Activated naive CD4-positive, alpha-beta T cell treated with anti-CD3 and anti-CD28 coated beads, Interleukin-2, amount 10 ng/mL, durations not matched to agents 7 days and 5 days (primary cell): ENCODE data around the gene UBL7.

ENCODE experiments used
- CTCF ChIA-PET: fragments of 350-600 bp; sonication (Branson Sonifier 250); formaldehyde crosslinking; loops from one replicate; lab custom pipeline; 2021; ENCODE audit warnings: antibody characterized with exemption; lab: Charles Lee
- DNase-seq: peaks from one replicate; pipeline ENCODE4 v3.0.0-alpha.2; 2020
- H3K27ac Mint-ChIP-seq: one replicate; pipeline ENCODE4 v1.8.0; 2021; ENCODE audit warnings: mild to moderate bottlenecking, moderate library complexity, mixed read lengths
- H3K27me3 Mint-ChIP-seq: one replicate; pipeline ENCODE4 v1.8.0; 2021; ENCODE audit warnings: mild to moderate bottlenecking, mixed read lengths
- H3K36me3 Mint-ChIP-seq: one replicate; pipeline ENCODE4 v1.8.0; 2021; ENCODE audit warnings: mixed read lengths
- H3K4me1 Mint-ChIP-seq: one replicate; pipeline ENCODE4 v1.8.0; 2021; ENCODE audit warnings: mixed read lengths
- H3K4me3 Mint-ChIP-seq: one replicate; pipeline ENCODE4 v1.8.0; 2021; ENCODE audit warnings: mild to moderate bottlenecking, moderate library complexity, mixed read lengths
- H3K9me3 Mint-ChIP-seq: one replicate; pipeline ENCODE4 v1.8.0; 2021; ENCODE audit warnings: mixed read lengths

UBL7 gene

DNA sequence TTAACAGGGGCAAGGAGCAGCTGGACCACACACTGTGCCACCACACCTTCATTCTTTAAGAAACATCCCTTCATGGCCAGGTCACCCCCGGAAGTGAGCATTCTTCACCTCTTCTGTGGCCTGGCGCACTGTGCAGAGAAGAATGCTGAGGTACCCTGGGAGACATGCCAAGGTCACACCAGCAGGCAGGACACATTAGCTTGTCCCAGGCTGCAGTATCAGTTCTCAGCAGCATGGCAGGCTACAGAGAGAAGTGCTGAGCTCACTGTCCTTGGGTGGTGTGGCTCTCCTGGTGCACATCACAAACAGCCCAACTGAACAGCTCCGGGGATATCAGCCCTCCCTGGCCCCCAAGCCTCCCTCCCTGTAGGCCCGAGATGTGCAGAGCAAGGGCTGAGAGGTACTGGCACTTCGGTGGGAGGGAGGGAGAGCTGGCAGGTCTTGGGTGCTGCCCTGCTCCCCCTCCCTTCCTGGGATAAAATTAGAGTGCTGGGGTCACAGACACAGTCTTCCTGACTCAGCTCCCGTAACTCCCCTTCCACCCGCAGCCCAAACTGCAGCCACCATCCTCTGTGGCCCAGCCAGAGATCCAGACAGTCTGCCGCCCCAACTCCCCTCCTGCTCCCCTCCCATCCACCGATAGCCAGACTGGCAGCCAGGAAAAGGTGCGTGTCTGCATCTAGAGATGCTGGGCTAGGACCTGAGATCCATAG is 40.6 kb downstream of the UBL7 start:
- Mint-ChIP-seq H3K4me3 (no peak overlapping the region), H3K27me3 (no peaks in the 10 kb centered on the region), H3K27ac (no peak overlapping the region), H3K36me3 (peaks cover 2% of the 10 kb centered on the region), H3K9me3 (no peaks in the 10 kb centered on the region), H3K4me1 (peaks cover 16% of the 10 kb centered on the region)
- CTCF ChIA-PET = interaction anchor here (0.9 kb wide), 1 partner anchor 38 kb away, joined by 4 read pairs; no protein-coding TSS in a partner anchor
- DNase-seq = no peak

DNA sequence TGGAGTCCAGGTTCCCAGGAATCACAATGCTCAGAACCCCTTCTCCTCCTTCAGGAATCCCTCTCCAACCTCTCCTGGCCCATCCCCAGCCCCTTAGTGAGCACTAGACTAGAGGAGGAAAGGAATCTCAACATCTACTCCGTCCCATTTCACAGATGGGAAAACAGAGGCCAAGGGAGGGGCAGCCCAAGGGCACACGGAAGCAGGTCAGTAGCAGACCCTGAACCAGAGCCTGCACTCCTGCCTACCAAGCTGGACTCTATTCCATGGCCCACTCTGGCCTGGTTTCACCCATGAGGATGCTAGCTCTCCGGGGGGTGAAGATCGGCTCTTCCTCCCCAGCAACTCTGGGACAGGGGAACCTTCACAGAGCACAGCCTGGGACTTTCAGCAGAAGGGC is 41.5 kb downstream of the UBL7 start:
- Mint-ChIP-seq H3K36me3 (peaks cover 2% of the 10 kb centered on the region), H3K4me3 (no peak overlapping the region), H3K27me3 (no peaks in the 10 kb centered on the region), H3K4me1 (peaks cover 25% of the 10 kb centered on the region), H3K9me3 (no peaks in the 10 kb centered on the region), H3K27ac (no peak overlapping the region)
- CTCF ChIA-PET = no interaction called here
- DNase-seq = no peak

DNA sequence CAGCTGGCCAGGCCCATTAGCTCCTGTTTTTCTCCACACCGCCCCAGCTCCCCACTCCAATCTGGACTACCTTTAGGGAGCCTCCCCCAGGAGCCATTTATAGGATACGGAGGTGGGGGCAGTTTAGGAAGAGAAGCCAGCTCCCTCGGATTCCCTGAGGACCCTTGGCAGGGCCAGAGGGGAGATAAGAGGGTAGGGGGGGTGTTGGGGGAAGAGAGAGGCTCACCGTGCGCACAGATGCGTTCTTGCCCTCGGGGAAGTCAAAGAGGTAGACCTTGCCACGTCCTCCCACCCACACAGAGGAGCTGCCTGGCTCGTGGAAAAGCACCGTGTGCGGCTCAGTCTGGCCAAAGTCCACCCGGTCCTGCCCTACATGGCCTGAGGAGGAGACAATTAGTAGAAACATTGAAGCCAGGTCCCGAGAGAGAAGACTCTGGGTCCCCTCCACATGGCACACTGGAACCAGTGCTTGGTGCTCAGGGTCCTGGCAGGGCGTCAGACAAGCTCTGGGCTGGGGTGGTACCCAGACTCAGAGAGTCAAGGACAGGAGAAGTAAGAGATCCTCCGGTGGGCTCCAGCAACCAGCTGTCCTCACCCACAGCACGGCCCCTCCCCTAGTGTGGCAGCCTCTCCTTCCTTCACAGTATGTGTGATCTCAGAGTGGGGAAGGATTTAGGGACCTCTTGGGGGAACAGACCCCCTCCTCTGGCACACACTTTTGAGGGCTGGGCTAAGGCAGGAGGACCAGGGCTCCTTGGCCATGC is 42.2 kb downstream of the UBL7 start:
- H3K27me3 Mint-ChIP-seq = no peaks in the 10 kb centered on the region
- H3K4me1 Mint-ChIP-seq = peaks cover 28% of the 10 kb centered on the region
- no peaks in the 10 kb centered on the region for H3K9me3 Mint-ChIP-seq
- no peak overlapping the region for H3K27ac Mint-ChIP-seq
- DNase-seq = no peak
- H3K36me3 Mint-ChIP-seq = peaks cover 2% of the 10 kb centered on the region
- no peak overlapping the region for H3K4me3 Mint-ChIP-seq
- CTCF ChIA-PET = no interaction called here

DNA sequence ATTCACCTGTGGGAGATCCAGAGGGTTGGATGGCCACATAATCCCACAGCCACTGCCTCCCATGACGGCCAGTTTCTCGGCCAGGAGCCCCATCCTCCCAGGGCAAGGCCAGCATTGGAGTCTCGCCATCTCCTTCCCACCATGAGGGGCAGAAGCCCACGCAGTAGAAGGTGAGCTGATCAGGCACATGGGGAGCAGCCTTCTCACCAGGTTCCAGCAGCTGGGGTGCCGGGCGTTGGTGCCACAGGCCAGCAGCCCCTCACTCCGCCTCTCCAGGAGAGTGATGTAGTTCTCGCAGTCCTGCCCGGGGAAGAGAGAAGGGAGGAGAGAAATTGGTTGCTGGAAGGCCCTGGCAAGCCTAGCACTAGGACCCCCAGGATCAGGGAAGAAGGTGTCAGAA is 43.3 kb downstream of the UBL7 start:
- peaks cover 31% of the 10 kb centered on the region for H3K4me1 Mint-ChIP-seq
- CTCF ChIA-PET = no interaction called here
- no peaks in the 10 kb centered on the region for H3K9me3 Mint-ChIP-seq
- DNase-seq = no peak
- no peaks in the 10 kb centered on the region for H3K27me3 Mint-ChIP-seq
- H3K27ac Mint-ChIP-seq = no peak overlapping the region
- H3K36me3 Mint-ChIP-seq = peaks cover 5% of the 10 kb centered on the region
- H3K4me3 Mint-ChIP-seq = no peak overlapping the region

DNA sequence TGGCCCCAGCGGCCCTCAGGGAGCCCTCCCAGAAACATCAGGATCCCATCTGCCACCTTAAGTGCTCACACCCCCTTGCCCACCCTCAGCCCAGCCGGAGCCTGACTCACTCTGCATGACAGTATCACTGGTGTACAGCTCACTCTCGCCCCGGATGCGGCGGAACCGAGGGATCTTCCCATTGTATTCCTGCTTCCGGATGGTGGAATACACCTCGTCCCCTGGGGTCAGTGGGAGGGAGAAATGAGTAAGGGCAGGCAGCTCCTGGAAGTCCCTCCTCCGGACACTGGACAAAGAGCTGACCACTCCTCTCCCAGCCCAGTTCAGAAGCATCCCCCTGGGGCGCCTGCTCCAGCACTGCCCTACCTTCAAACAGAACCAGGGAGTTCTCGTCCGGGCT is 43.7 kb downstream of the UBL7 start:
- Mint-ChIP-seq H3K27ac (no peak overlapping the region), H3K9me3 (no peaks in the 10 kb centered on the region), H3K36me3 (peaks cover 5% of the 10 kb centered on the region), H3K27me3 (no peaks in the 10 kb centered on the region), H3K4me3 (no peak overlapping the region), H3K4me1 (peaks cover 31% of the 10 kb centered on the region)
- CTCF ChIA-PET = no interaction called here
- DNase-seq = no peak

DNA sequence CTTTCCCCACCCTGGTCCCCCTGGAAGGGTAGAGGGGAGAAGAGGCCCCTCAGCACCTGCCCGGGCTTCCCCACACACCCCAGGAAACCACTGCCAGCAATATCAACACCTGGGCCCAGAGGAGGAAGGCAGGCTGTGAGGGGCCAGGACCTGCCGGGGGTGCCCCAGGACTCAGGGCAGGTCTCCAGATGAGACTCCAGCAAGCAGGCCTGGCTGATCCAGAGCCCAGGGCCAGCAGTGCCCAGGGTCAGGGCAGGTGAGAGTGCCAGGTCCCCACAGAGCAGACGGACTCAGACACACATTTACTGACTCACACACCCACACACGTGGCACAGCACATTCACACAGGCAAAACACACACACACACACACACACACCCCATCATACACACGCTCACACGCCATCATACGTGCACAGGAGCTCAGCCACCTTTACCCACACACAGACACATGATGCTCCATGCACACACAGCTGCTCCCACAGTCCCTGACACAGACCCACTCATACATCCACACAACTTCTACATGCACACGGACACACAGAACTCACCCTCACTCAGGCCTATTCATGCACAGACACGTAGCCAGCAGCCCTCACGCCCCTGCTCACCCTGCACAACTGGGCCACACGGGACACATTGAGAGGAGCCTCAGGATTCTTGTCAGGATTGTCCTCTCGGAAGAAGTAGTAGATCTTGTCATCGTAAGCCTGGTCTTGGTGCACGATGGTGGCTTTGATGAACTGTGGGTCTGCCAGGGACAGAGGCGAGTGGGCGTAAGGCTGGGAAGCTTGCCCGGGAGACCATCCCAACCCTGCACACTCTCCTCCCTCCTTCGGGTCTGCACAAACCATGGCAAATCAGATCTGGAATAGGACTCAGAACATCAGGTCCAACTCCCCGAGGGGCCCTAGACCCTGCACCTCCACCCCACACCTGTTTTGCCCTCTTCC is 44.7 kb downstream of the UBL7 start:
- CTCF ChIA-PET = no interaction called here
- H3K27ac Mint-ChIP-seq = no peak overlapping the region

DNA sequence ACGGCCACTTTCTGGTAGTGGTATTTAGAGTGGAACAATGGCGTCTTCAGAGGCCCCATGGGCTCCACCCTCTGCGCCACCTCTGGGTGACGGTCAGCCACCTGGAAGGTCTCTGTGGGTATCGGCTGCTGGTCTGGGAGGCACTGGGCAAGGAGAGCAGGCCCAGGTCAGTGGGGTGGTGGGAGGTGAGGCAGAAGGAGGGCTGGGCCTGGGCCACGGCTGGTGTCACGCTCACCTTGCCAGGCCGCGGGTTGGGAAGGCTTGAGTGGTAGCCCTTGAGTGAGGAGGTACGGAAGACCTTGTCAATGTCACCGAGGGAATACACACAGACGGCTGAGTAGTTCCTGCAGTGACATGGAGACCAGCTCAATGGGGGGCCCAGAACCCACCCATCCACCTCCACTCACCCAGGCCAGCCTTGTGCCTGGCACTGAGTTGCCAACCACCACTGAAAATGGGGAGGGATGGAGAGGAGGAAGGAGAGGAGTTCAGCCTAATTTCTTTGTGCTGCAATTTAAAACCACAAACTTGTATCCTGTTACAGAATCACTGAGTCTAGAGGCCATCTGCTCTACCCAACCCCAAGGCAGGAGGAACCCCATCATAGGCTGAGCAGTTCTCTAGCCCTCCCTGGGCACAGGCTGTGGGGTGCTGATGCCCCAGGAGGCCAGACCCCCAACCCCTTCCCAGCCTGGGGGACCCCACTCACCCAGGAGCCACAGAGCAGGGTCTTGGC is 46.2 kb downstream of the UBL7 start:
- Mint-ChIP-seq H3K9me3 (no peaks in the 10 kb centered on the region), H3K27me3 (no peaks in the 10 kb centered on the region), H3K27ac (peak overlapping the region; percentile 73), H3K4me1 (peaks cover 26% of the 10 kb centered on the region), H3K4me3 (no peak overlapping the region), H3K36me3 (peaks cover 5% of the 10 kb centered on the region)
- CTCF ChIA-PET = interaction anchor here (1.5 kb wide), 1 partner anchor 33 kb away, joined by 4 read pairs; no protein-coding TSS in a partner anchor
- DNase-seq = no peak

More for the DNA sequence above, 44.7 kb downstream of the UBL7 start:
- Mint-ChIP-seq H3K9me3 (no peaks in the 10 kb centered on the region), H3K27me3 (no peaks in the 10 kb centered on the region), H3K36me3 (peaks cover 5% of the 10 kb centered on the region), H3K4me1 (peaks cover 31% of the 10 kb centered on the region), H3K4me3 (no peak overlapping the region)
- no peak for DNase-seq

DNA sequence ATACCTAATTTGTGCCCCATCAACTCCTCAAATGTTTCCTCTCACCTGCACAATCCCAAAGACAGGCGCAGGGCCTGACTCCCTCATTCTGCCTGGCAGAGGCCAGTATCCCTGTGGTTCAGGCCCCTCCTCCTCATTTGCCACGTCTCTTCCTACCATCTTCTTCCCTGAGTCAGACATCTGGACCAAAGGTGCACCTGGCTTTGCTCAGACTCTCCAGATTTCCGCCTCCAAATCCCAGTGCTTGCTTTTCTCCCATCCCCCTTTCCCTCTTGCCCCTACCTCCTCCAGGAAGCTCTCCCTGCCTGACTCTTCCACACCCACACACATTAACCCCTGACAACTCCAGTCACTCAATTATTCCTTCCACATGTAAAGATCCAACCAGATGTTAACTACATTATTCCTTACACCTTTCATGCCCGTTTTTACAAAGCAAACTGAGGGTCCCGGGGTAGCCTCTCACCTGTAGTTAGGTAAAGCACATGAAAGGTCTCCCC is 46.8 kb downstream of the UBL7 start:
- H3K9me3 Mint-ChIP-seq = no peaks in the 10 kb centered on the region
- CTCF ChIA-PET = interaction anchor here (1.5 kb wide), 1 partner anchor 32 kb away, joined by 4 read pairs; no protein-coding TSS in a partner anchor
- H3K4me1 Mint-ChIP-seq = peaks cover 26% of the 10 kb centered on the region
- H3K27me3 Mint-ChIP-seq = no peaks in the 10 kb centered on the region
- no peak for DNase-seq
- peaks cover 5% of the 10 kb centered on the region for H3K36me3 Mint-ChIP-seq
- H3K4me3 Mint-ChIP-seq = no peak overlapping the region
- no peak overlapping the region for H3K27ac Mint-ChIP-seq

DNA sequence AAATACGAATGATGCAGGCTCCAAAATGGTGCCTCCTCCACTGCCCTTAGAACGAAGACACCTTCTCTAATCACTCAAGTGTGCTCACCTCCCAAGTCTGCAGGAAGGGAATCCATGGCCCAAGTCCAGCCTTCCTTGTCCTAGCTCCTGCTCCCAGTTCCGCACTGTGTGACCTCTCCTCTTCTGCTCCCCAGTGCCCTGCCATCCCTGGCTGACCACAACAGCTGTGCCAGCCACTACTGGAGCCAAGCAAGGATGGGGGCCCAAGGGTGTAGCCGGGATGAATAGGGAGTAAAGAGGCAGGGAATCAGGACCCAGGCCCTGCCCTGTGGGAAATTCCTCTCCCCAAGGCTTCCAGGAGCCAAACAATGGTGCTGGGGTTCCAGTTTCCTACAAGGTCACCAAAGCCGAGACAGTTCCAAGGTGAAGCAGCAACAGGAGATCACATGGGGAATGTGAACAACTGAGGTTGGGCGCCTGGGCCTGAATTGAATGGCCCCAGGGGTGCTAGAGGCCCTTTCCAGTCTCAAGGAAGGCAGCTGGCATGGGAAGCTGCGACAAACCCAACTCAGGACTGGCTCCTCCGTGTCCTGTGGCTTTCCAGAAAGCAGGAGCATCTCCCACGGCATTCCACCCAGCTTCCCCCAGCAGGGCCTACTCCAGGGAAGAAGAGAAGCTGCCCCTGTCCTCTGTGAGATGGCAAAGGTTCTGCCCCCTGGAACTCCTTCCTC is 47.4 kb downstream of the UBL7 start:
- no peak for DNase-seq
- no peaks in the 10 kb centered on the region for H3K27me3 Mint-ChIP-seq
- CTCF ChIA-PET = no interaction called here
- no peak overlapping the region for H3K4me3 Mint-ChIP-seq
- H3K27ac Mint-ChIP-seq = no peak overlapping the region
- no peaks in the 10 kb centered on the region for H3K9me3 Mint-ChIP-seq
- peaks cover 26% of the 10 kb centered on the region for H3K4me1 Mint-ChIP-seq
- H3K36me3 Mint-ChIP-seq = peaks cover 5% of the 10 kb centered on the region

DNA sequence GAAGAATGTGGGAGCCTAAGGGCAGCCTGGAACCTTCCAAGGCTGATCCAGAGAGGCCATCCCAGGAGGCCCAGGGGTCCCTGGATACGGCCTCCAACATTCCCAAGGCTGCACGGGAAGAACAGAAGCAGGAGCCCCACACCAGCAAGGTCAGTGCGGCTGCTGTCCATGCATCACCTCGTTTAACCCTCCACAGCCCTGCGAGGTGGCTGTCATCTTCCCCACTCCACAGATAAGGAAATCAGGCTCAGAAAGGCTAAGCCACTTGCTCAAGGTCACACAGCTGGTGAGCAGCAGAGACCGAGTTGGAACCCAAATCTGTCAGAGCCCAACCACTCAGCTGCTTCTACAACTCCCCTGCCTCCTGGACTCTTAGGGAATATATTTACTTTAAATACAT is 48.8 kb downstream of the UBL7 start:
- no peak overlapping the region for H3K4me3 Mint-ChIP-seq
- peaks cover 5% of the 10 kb centered on the region for H3K36me3 Mint-ChIP-seq
- CTCF ChIA-PET = interaction anchor here (1.6 kb wide), 1 partner anchor 30 kb away, joined by 3 read pairs; no protein-coding TSS in a partner anchor
- H3K9me3 Mint-ChIP-seq = no peaks in the 10 kb centered on the region
- peaks cover 26% of the 10 kb centered on the region for H3K4me1 Mint-ChIP-seq
- H3K27ac Mint-ChIP-seq = no peak overlapping the region
- DNase-seq = no peak
- no peaks in the 10 kb centered on the region for H3K27me3 Mint-ChIP-seq

DNA sequence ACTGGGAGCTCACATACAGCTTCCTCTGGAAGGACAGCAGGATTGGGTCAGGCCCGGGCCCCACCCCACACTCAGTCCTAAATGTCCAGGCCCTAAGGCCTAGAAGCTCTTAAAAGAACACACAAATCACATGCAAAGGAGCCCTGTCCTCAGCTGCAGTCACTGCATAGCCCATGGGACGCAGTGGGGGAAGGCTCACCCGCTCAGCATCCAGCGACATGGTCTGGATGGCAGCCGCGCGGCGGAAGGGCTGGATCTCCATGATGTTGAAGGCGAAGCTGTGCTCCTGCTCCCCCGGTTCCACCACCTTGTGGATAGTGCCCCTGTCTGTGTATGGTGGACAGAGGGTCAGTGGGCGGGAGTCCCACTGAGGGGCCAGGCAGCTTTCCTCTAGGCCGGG is 49.3 kb downstream of the UBL7 start:
- peaks cover 5% of the 10 kb centered on the region for H3K36me3 Mint-ChIP-seq
- no peak for DNase-seq
- H3K27me3 Mint-ChIP-seq = no peaks in the 10 kb centered on the region
- CTCF ChIA-PET = interaction anchor here (1.6 kb wide), 1 partner anchor 29 kb away, joined by 3 read pairs; no protein-coding TSS in a partner anchor
- no peak overlapping the region for H3K27ac Mint-ChIP-seq
- H3K9me3 Mint-ChIP-seq = no peaks in the 10 kb centered on the region
- H3K4me3 Mint-ChIP-seq = no peak overlapping the region
- peaks cover 26% of the 10 kb centered on the region for H3K4me1 Mint-ChIP-seq

DNA sequence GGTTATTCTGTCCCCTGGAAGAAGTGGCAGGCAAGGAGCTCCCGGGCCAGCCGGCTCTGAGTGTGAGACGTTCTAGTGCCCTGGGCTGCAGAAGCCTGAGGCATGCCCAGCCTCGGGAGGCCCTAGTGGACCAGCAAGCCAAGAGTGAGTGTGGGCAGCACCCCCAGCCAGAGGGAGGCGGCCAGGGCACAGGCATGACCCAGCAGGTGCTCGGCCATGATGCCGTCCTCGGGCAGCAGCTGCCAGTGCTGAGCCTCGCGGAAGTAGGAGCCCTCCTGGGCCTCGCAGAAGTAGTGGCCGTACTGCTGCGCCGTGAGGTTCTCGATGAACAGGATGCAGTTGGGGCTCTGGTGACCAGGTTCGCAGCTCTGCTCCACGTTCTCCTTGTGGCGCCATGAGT is 50.5 kb downstream of the UBL7 start:
- Mint-ChIP-seq H3K9me3 (no peaks in the 10 kb centered on the region), H3K36me3 (peaks cover 3% of the 10 kb centered on the region), H3K4me3 (no peak overlapping the region), H3K27ac (no peak overlapping the region), H3K27me3 (no peaks in the 10 kb centered on the region), H3K4me1 (peaks cover 16% of the 10 kb centered on the region)
- no peak for DNase-seq
- CTCF ChIA-PET = interaction anchor here (1.1 kb wide), 1 partner anchor 28 kb away, joined by 4 read pairs; no protein-coding TSS in a partner anchor

DNA sequence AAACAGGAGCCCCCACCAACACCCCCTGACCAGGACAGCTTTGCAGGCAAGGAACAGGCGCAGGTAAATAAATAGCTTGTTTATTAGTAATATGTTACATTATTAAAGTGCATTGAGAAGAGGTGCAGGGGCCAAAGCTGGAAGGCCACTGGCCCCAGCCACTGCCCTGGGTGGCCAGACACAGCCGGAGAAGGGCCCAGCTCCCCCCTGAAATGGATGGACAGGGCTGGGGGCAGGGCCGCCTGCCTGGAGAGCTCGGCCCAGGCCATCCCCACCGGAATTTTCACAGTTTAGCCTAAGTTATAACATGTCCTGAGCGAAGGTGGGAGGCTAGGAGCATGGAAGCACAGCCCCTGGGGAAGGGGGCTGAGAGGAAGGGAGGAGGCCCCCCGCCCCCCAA is 51.7 kb downstream of the UBL7 start:
- CTCF ChIA-PET = interaction anchor here (1.0 kb wide), 1 partner anchor 25 kb away, joined by 4 read pairs; no protein-coding TSS in a partner anchor
- Mint-ChIP-seq H3K9me3 (no peaks in the 10 kb centered on the region), H3K4me1 (peaks cover 8% of the 10 kb centered on the region), H3K27me3 (no peaks in the 10 kb centered on the region), H3K27ac (no peak overlapping the region), H3K4me3 (no peak overlapping the region), H3K36me3 (peaks cover 3% of the 10 kb centered on the region)
- no peak for DNase-seq
